CD8-positive, alpha-beta memory T cell (primary cell): ENCODE measurements around the gene BAZ1A. TPM values are rescaled to one million over a fixed set of nuclear protein-coding genes. Genes with fewer than 3 reads are reported as not detected.

Source experiments
- CTCF ChIA-PET: fragments of 350-600 bp; sonication (Branson Sonifier 250); formaldehyde crosslinking; loops from one replicate; lab custom pipeline; 2021; ENCODE audit warnings: antibody characterized with exemption; lab: Charles Lee
- POLR2A ChIA-PET: fragments of 350-600 bp; sonication (Branson Sonifier 250); formaldehyde crosslinking; loops from one replicate; lab custom pipeline; 2021; ENCODE audit warnings: antibody characterized with exemption; lab: Charles Lee
- DNase-seq, 5 donors: peaks; one replicate each; pipeline versions ENCODE4 v3.0.0 to v3.0.0-alpha.2; 2020 to 2022; ENCODE audit warnings: mixed read lengths in 1 of 5
- H3K27ac ChIP-seq: one replicate; pipeline ENCODE4 v1.7.0; 2013; ENCODE audit warnings: low read depth, mild to moderate bottlenecking, low read length, moderate library complexity
- H3K27me3 ChIP-seq: 2 replicates; pipeline ENCODE4 v1.7.0; 2013; ENCODE audit warnings: low read length, mild to moderate bottlenecking; ENCODE audit not compliant: insufficient read depth, poor library complexity, severe bottlenecking
- H3K36me3 ChIP-seq: 2 replicates; pipeline ENCODE4 v1.7.0; 2013; ENCODE audit warnings: mild to moderate bottlenecking, low read length, moderate library complexity; ENCODE audit not compliant: insufficient read depth
- H3K4me1 ChIP-seq: 2 replicates; pipeline ENCODE4 v1.7.0; 2013; ENCODE audit warnings: mild to moderate bottlenecking, low read length, moderate library complexity; ENCODE audit not compliant: insufficient read depth
- H3K4me3 ChIP-seq: 2 replicates; pipeline ENCODE4 v1.7.0; 2013; ENCODE audit warnings: mild to moderate bottlenecking, low read length
- H3K9me3 ChIP-seq: 2 replicates; pipeline ENCODE4 v1.7.0; 2013; ENCODE audit warnings: mild to moderate bottlenecking, low read length
- H3K27ac Mint-ChIP-seq, 8 donors: one replicate each; pipeline ENCODE4 v1.8.0; 2020 to 2021; ENCODE audit warnings: mixed read lengths in 8 of 8, mild to moderate bottlenecking in 6 of 8, inconsistent platforms in 3 of 8, moderate library complexity in 3 of 8
- H3K27me3 Mint-ChIP-seq, 2 donors: one replicate each; pipeline ENCODE4 v1.8.0; 2020 to 2021; ENCODE audit warnings: mixed read lengths in 2 of 2, mild to moderate bottlenecking in 1 of 2, moderate library complexity in 1 of 2
- H3K36me3 Mint-ChIP-seq, 3 donors: one replicate each; pipeline ENCODE4 v1.8.0; 2020 to 2021; ENCODE audit warnings: mixed read lengths in 3 of 3, inconsistent platforms in 1 of 3, mild to moderate bottlenecking in 1 of 3
- H3K4me1 Mint-ChIP-seq, 3 donors: one replicate each; pipeline ENCODE4 v1.8.0; 2020 to 2021; ENCODE audit warnings: mixed read lengths in 3 of 3, inconsistent platforms in 1 of 3, mild to moderate bottlenecking in 1 of 3
- H3K4me3 Mint-ChIP-seq, 7 donors: one replicate each; pipeline ENCODE4 v1.8.0; 2020 to 2021; ENCODE audit warnings: mixed read lengths in 7 of 7, mild to moderate bottlenecking in 6 of 7, moderate library complexity in 4 of 7, inconsistent platforms in 2 of 7
- H3K9me3 Mint-ChIP-seq, 5 donors: one replicate each; pipeline ENCODE4 v1.8.0; 2020 to 2022; ENCODE audit warnings: mixed read lengths in 5 of 5, mild to moderate bottlenecking in 3 of 5, moderate library complexity in 2 of 5, inconsistent platforms in 1 of 5
- polyA plus RNA-seq: library from polyadenylated mRNA; unstranded; fragments of 300-500 nt; fragmentation: Illumina TruSeq; gene quantifications from one replicate; pipeline ENCODE4 v1.2.3, GENCODE V29; 2021
- total RNA-seq, 2 experiments: library from RNA; stranded (reverse); gene quantifications; one replicate each; pipeline ENCODE4 v1.2.3, GENCODE V29; 2021

Gene BAZ1A
- 10 to 100 TPM; 67.5 to 70.5 TPM for total RNA-seq
- polyA plus RNA-seq, result 14.9 TPM

GRCh38 chr14:34875031-34875922 lies at the start of gene BAZ1A:
TSS of gene BAZ1A (minus strand) at chr14:34875360. CDS start at chr14:34874604, 756 bp downstream.
- Mint-ChIP-seq H3K4me1 (peaks cover 27 to 44% (median 44%) of the 10 kb centered on the region in 3 donors), H3K4me3 (peak within 1 kb of the TSS; percentile 97 to 100 (median 100)), H3K27me3 (no peaks in the 10 kb centered on the region), H3K9me3 (peaks cover 0 to 2% (median 0%) of the 10 kb centered on the region in 5 donors), H3K27ac (peak within 1 kb of the TSS; percentile 97 to 100 (median 99)), H3K36me3 (peaks cover 0 to 33% (median 0%) of the 10 kb centered on the region in 3 donors)
- no peaks in the 10 kb centered on the region for H3K27me3 ChIP-seq
- peak within 1 kb of the TSS; percentile 98 for H3K27ac ChIP-seq
- H3K4me3 ChIP-seq, result peak within 1 kb of the TSS; percentile 86
- H3K4me1 ChIP-seq, result peaks cover 15% of the 10 kb centered on the region
- DNase-seq, result peak; percentile 24 to 64 (median 52)
- H3K36me3 ChIP-seq, result no peaks in the 10 kb centered on the region
- POLR2A ChIA-PET, result interaction anchor here (0.7 to 3.7 kb wide), 8 partner anchors 17 to 247 kb away, joined by 3 to 64 read pairs (median 4); partner anchors contain the start of genes PPP2R3C, PRORP and SRP54
- no peaks in the 10 kb centered on the region for H3K9me3 ChIP-seq
- CTCF ChIA-PET, result interaction anchor here (0.7 to 1.3 kb wide), 4 partner anchors 15 to 106 kb away, joined by 3 to 6 read pairs (median 4); no protein-coding TSS in a partner anchor

- Mint-ChIP-seq H3K27me3 (peaks cover 0 to 3% of the 10 kb centered on the region in 2 donors), H3K4me3 (no peak overlapping the region), H3K9me3 (no peaks in the 10 kb centered on the region), H3K27ac (no peak overlapping the region), H3K36me3 (peaks cover 0 to 4% (median 3%) of the 10 kb centered on the region in 3 donors), H3K4me1 (no peaks in the 10 kb centered on the region)
- Histone ChIP-seq H3K9me3 (no peaks in the 10 kb centered on the region), H3K4me3 (no peak overlapping the region), H3K27ac (no peak overlapping the region), H3K27me3 (no peaks in the 10 kb centered on the region), H3K4me1 (no peaks in the 10 kb centered on the region), H3K36me3 (no peaks in the 10 kb centered on the region)
- POLR2A ChIA-PET, result no interaction called here
- no peak for DNase-seq
- CTCF ChIA-PET, result no interaction called here
Observed at GRCh38 chr14:34920339-34920738, 45.2 kb upstream of the BAZ1A start.

GRCh38 chr14:34913619-34914018 lies 38.5 kb upstream of the BAZ1A start:
- POLR2A ChIA-PET, result no interaction called here
- peaks cover 0 to 2% (median 0%) of the 10 kb centered on the region in 3 donors for H3K4me1 Mint-ChIP-seq
- CTCF ChIA-PET, result no interaction called here

GRCh38 chr14:34912966-34913365 lies 37.8 kb upstream of the BAZ1A start:
- no peaks in the 10 kb centered on the region for H3K9me3 Mint-ChIP-seq
- POLR2A ChIA-PET, result no interaction called here
- no peaks in the 10 kb centered on the region for H3K9me3 ChIP-seq
- no peaks in the 10 kb centered on the region for H3K4me1 ChIP-seq
- H3K4me1 Mint-ChIP-seq, result peaks cover 0 to 2% (median 0%) of the 10 kb centered on the region in 3 donors
- no peak overlapping the region for H3K27ac ChIP-seq
- CTCF ChIA-PET, result no interaction called here
- H3K4me3 ChIP-seq, result no peak overlapping the region
- no peaks in the 10 kb centered on the region for H3K27me3 ChIP-seq
- H3K36me3 ChIP-seq, result no peaks in the 10 kb centered on the region
- no peak overlapping the region for H3K4me3 Mint-ChIP-seq
- no peaks in the 10 kb centered on the region for H3K36me3 Mint-ChIP-seq
- peak overlapping the region in 1 of 8 donors; percentile 63 for H3K27ac Mint-ChIP-seq
- H3K27me3 Mint-ChIP-seq, result no peaks in the 10 kb centered on the region
- no peak for DNase-seq

More at GRCh38 chr14:34913619-34914018, 38.5 kb upstream of the BAZ1A start:
- Mint-ChIP-seq H3K36me3 (no peaks in the 10 kb centered on the region), H3K27me3 (peaks cover 0 to 1% of the 10 kb centered on the region in 2 donors), H3K27ac (no peak overlapping the region), H3K4me3 (no peak overlapping the region), H3K9me3 (no peaks in the 10 kb centered on the region)
- H3K9me3 ChIP-seq, result no peaks in the 10 kb centered on the region
- H3K4me3 ChIP-seq, result no peak overlapping the region
- H3K4me1 ChIP-seq, result no peaks in the 10 kb centered on the region
- DNase-seq, result no peak
- no peaks in the 10 kb centered on the region for H3K27me3 ChIP-seq
- H3K36me3 ChIP-seq, result no peaks in the 10 kb centered on the region
- no peak overlapping the region for H3K27ac ChIP-seq

DNA sequence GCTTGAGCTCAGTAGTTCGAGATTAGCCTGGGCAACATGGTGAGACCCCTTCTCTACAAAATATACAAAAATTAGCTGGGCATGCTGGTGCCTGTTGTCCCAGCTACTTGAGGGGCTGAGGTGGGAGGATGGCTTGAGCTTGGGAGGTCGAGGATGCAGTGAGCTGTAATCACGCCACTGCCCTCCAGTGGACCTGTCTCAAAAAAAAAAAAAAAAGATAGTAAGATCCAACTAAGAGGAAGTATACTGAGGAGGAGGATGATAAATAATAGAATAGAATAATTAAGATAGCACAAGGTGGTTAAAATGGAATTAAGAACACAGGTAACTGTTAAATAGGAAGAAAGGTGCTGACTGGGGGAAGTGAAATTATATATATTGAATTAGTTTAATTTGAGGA lies 37.0 kb upstream of the BAZ1A start:
- Mint-ChIP-seq H3K27ac (peak overlapping the region in 1 of 8 donors; percentile 19), H3K36me3 (no peaks in the 10 kb centered on the region), H3K9me3 (no peaks in the 10 kb centered on the region), H3K4me1 (peaks cover 0 to 2% (median 0%) of the 10 kb centered on the region in 3 donors), H3K4me3 (no peak overlapping the region), H3K27me3 (no peaks in the 10 kb centered on the region)
- Histone ChIP-seq H3K4me1 (no peaks in the 10 kb centered on the region), H3K36me3 (no peaks in the 10 kb centered on the region), H3K27me3 (no peaks in the 10 kb centered on the region), H3K9me3 (no peaks in the 10 kb centered on the region), H3K4me3 (no peak overlapping the region), H3K27ac (no peak overlapping the region)
- DNase-seq, result no peak
- ChIA-PET POLR2A (no interaction called here), CTCF (no interaction called here)

- H3K27ac ChIP-seq, result no peak overlapping the region
- Mint-ChIP-seq H3K36me3 (no peaks in the 10 kb centered on the region), H3K27ac (peak overlapping the region in 2 of 8 donors; percentile 1), H3K9me3 (no peaks in the 10 kb centered on the region), H3K4me3 (no peak overlapping the region), H3K27me3 (no peaks in the 10 kb centered on the region), H3K4me1 (peaks cover 0 to 2% (median 0%) of the 10 kb centered on the region in 3 donors)
- DNase-seq, result no peak
- H3K4me1 ChIP-seq, result no peaks in the 10 kb centered on the region
- ChIA-PET POLR2A (no interaction called here), CTCF (no interaction called here)
- no peaks in the 10 kb centered on the region for H3K27me3 ChIP-seq
- H3K9me3 ChIP-seq, result no peaks in the 10 kb centered on the region
- no peak overlapping the region for H3K4me3 ChIP-seq
- no peaks in the 10 kb centered on the region for H3K36me3 ChIP-seq
Observed at GRCh38 chr14:34911209-34912150, 36.3 kb upstream of the BAZ1A start.

- H3K27me3 ChIP-seq, result no peaks in the 10 kb centered on the region
- no peaks in the 10 kb centered on the region for H3K4me1 Mint-ChIP-seq
- no peaks in the 10 kb centered on the region for H3K4me1 ChIP-seq
- ChIA-PET CTCF (no interaction called here), POLR2A (no interaction called here)
- no peak overlapping the region for H3K4me3 ChIP-seq
- no peak overlapping the region for H3K4me3 Mint-ChIP-seq
- peaks cover 0 to 3% (median 0%) of the 10 kb centered on the region in 3 donors for H3K36me3 Mint-ChIP-seq
- no peak for DNase-seq
- H3K36me3 ChIP-seq, result no peaks in the 10 kb centered on the region
- no peaks in the 10 kb centered on the region for H3K27me3 Mint-ChIP-seq
- H3K9me3 ChIP-seq, result no peaks in the 10 kb centered on the region
- peak overlapping the region in 2 of 8 donors; percentile 55 to 88 for H3K27ac Mint-ChIP-seq
- H3K27ac ChIP-seq, result no peak overlapping the region
- no peaks in the 10 kb centered on the region for H3K9me3 Mint-ChIP-seq
Observed at GRCh38 chr14:34906287-34906686, 31.1 kb upstream of the BAZ1A start.
